ENCODE results near the gene CHTF18.

CHTF18 gene

DNA sequence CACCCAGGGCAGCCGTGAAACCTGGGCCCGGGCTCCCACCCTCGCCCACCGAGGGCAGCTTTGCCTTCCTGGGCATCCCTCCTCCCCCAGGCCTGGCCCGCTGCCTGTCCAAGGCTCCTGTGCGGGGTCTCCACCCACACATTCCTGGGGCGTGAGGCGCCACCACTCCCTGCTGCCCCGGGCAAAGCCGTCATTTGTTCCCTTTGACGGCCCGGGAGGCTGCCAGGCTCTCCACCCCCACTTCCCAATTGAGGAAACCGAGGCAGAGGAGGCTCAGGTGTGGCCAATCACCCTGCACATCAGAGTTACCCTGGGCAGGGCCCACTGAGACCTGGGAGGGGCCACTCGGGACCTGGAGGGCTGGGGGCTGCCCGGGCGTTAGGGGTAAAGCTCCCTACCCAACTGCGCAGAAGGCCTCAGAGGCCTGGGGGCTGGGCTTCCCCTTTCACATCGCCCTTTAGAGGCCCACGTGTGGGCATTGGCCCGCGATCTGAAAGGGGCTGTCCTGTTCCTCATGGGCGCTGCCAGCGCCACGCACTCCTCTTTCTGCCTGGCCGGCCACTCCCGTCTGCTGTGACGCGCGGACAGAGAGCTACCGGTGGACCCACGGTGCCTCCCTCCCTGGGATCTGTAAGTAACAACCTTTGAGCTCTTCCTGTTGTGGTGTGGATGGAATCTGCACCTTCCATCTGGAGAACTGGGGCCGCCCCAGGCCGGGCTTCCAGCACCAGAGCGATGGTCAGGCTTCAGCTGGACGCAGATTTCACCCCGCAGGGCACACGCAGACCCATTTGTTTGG is 27.7 kb upstream of the CHTF18 start, which contains the start of gene MSLN:
Gene MSLN, plus strand, starts transcription at position 190 of the 799 bp plus-strand sequence. CDS start 1,947 bp downstream, outside the sequence.
- Histone ChIP-seq H3K27ac (ENCODE audit: insufficient read depth, low read depth, low read length, poor library complexity, severe bottlenecking) (no peak within 1 kb of the TSS), H3K9me3 (ENCODE audit: control insufficient read depth, low read length) (no peaks in the 10 kb centered on the region)
- 90% methylated on average over 37 of the region's 37 CpGs for WGBS, 2 experiments

DNA sequence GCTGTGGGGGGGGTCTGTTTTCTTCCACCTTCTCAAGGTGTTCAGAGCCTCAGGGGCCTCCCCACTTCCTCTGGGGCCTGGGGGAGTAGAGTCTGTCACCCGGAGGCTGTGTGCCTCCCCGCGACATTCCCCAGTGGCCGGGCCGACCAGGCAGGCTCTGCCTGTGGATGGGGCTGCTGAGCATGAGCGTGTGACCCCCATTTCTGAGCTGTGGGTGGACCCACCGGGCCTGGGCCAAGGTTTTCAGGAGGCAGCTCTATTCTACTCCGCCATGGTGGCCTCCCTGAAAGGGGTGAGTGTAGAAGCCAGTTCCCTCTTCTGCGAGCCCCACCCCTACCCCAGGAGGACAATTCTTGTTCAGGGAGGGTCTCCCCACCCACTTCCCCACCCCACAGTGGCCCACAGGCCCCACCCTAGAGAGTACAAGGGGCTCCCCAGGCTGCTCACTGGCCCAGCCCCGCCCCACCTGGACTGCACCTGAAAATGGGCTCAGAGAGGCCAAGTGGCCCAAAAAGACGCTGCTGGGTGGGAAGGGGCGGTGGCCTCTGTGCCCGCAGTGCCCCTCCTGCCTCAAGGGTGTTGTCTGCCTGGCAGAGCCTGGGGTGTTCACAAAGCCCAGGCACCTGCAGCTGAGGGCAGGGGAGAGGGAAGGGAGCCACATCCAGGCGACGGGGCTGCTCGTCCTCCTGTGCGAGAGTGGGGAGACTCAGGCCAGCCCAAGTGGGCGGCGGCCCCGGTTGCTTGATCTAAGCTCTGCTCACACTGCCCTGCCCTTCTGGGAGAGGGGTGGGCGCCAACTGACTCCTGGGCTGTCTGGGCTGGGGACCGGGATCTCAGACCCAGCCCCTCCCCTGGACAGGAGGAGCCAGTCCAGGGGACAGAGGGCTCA is 26.6 kb upstream of the CHTF18 start:
- H3K27me3 ChIP-seq (ENCODE audit: control insufficient read depth, insufficient read depth, low read length, poor library complexity, severe bottlenecking) = no peaks in the 10 kb centered on the region
- H3K9me3 ChIP-seq (ENCODE audit: control insufficient read depth, low read length) = no peaks in the 10 kb centered on the region
- H3K4me3 ChIP-seq (ENCODE audit: insufficient read depth, low read depth, low read length) = no peak overlapping the region
- no peak overlapping the region for H3K27ac ChIP-seq (ENCODE audit: insufficient read depth, low read depth, low read length, poor library complexity, severe bottlenecking)
- no peaks in the 10 kb centered on the region for H3K36me3 ChIP-seq (ENCODE audit: control insufficient read depth, insufficient read depth, low read length)
- WGBS, 2 experiments = 84 to 85% methylated on average over 22 of the region's 22 CpGs
- H3K4me1 ChIP-seq (ENCODE audit: control insufficient read depth, insufficient read depth, low read length) = peaks cover 3% of the 10 kb centered on the region

More for the DNA sequence above, 27.7 kb upstream of the CHTF18 start, which contains the start of gene MSLN:
- H3K4me3 ChIP-seq (ENCODE audit: insufficient read depth, low read depth, low read length) = no peak within 1 kb of the TSS
- peaks cover 3% of the 10 kb centered on the region for H3K4me1 ChIP-seq (ENCODE audit: control insufficient read depth, insufficient read depth, low read length)
- H3K27me3 ChIP-seq (ENCODE audit: control insufficient read depth, insufficient read depth, low read length, poor library complexity, severe bottlenecking) = no peaks in the 10 kb centered on the region
- H3K36me3 ChIP-seq (ENCODE audit: control insufficient read depth, insufficient read depth, low read length) = no peaks in the 10 kb centered on the region

DNA sequence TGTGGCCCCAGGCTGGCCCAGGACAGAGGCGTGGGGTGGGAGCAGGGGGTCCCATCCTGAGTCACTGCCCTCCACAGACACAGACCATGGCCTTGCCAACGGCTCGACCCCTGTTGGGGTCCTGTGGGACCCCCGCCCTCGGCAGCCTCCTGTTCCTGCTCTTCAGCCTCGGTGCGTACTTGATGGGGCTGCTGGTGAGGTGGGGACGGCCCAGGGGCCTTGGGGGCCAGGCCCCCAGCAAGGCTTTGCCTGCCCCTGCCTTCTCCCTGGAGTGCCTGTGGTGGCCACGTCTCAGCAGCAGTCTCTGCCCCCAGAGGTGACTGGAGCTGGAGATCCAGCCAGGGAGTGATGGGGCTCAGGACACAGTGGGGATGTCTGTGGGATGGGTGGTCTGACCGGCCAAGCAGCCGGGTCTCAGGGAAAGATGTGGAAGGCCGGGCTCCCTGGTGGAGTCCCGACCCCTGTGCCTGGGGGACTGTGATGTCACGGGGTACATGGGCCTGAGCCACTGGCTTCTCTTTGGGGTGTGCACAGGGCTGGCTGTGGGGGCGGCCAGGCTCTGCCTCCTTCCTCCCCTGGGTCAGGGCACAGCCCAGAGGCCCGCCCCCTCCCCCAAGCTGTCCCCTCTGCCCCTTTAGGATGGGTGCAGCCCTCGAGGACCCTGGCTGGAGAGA is 25.7 kb upstream of the CHTF18 start:
- 91% methylated on average over 17 of the region's 17 CpGs for WGBS, 2 experiments
- Histone ChIP-seq H3K36me3 (ENCODE audit: control insufficient read depth, insufficient read depth, low read length) (no peaks in the 10 kb centered on the region), H3K4me3 (ENCODE audit: insufficient read depth, low read depth, low read length) (no peak overlapping the region), H3K4me1 (ENCODE audit: control insufficient read depth, insufficient read depth, low read length) (peaks cover 3% of the 10 kb centered on the region), H3K27me3 (ENCODE audit: control insufficient read depth, insufficient read depth, low read length, poor library complexity, severe bottlenecking) (no peaks in the 10 kb centered on the region), H3K27ac (ENCODE audit: insufficient read depth, low read depth, low read length, poor library complexity, severe bottlenecking) (no peak overlapping the region), H3K9me3 (ENCODE audit: control insufficient read depth, low read length) (no peaks in the 10 kb centered on the region)

DNA sequence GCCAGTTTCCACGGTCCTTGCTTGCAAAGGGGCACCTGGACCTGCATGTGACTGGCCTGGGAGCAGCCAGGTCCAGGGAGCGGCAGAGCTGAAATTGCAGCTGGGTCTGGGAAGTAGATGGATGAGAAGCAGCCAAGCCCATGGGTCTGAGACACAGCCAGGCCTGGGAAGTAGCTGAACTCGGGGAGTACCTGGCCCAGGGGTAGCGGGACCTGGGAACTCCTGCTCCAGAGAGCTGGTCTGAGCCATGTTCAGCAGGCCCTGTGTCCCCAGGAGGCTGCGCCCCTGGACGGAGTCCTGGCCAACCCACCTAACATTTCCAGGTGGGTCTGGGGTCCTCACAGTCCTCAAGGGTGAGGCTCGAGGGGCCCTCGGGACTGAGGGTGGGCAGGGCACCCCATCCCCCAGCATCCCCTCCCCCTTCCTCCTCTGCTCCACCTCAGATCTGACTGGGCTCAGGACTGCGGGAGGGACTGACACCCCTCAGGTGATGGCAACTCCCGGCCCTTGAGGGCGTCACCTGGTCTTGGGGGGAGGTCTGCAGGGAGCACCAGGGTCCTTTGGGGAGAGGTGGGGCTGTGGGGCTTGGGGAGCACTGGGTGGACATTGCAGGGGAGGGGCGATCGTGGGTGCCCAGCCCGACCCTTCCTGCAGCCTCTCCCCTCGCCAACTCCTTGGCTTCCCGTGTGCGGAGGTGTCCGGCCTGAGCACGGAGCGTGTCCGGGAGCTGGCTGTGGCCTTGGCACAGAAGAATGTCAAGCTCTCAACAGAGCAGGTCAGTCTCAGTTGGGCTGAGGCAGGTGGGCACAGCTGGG is 24.8 kb upstream of the CHTF18 start:
- no peaks in the 10 kb centered on the region for H3K9me3 ChIP-seq (ENCODE audit: control insufficient read depth, low read length)
- H3K27me3 ChIP-seq (ENCODE audit: control insufficient read depth, insufficient read depth, low read length, poor library complexity, severe bottlenecking) = no peaks in the 10 kb centered on the region
- H3K27ac ChIP-seq (ENCODE audit: insufficient read depth, low read depth, low read length, poor library complexity, severe bottlenecking) = no peak overlapping the region
- no peaks in the 10 kb centered on the region for H3K36me3 ChIP-seq (ENCODE audit: control insufficient read depth, insufficient read depth, low read length)
- peaks cover 3% of the 10 kb centered on the region for H3K4me1 ChIP-seq (ENCODE audit: control insufficient read depth, insufficient read depth, low read length)
- H3K4me3 ChIP-seq (ENCODE audit: insufficient read depth, low read depth, low read length) = no peak overlapping the region
- WGBS, 2 experiments = 94% methylated on average over 20 to 21 of the region's 21 CpGs

DNA sequence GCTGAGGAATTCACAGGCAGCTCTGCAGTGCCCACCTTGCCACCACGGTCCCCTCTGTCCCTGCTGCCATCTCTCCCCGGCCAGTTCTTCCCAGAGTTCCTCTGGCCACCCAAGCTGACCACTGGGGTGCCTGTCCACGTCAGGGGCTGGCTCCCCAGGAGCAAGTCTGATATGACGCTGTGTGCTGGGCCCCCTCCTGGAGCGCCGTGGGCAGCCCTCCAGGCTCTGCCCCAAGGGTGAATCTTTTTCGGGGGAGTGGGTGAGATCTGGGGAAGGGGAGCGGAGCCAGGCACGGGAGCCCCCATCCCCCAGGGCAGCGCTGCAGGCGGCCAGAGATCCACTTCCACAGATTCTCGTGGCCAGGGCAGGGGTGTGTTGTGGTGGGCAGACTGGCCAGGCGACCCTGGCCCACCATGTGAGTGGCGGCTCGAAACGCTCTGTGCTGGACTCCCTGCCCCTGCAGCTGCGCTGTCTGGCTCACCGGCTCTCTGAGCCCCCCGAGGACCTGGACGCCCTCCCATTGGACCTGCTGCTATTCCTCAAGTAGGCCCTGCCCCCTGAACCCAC is 24.2 kb upstream of the CHTF18 start:
- H3K36me3 ChIP-seq (ENCODE audit: control insufficient read depth, insufficient read depth, low read length) = no peaks in the 10 kb centered on the region
- no peak overlapping the region for H3K27ac ChIP-seq (ENCODE audit: insufficient read depth, low read depth, low read length, poor library complexity, severe bottlenecking)
- no peaks in the 10 kb centered on the region for H3K9me3 ChIP-seq (ENCODE audit: control insufficient read depth, low read length)
- 91 to 92% methylated on average over 20 of the region's 20 CpGs for WGBS, 2 experiments
- H3K4me3 ChIP-seq (ENCODE audit: insufficient read depth, low read depth, low read length) = no peak overlapping the region
- no peaks in the 10 kb centered on the region for H3K27me3 ChIP-seq (ENCODE audit: control insufficient read depth, insufficient read depth, low read length, poor library complexity, severe bottlenecking)
- H3K4me1 ChIP-seq (ENCODE audit: control insufficient read depth, insufficient read depth, low read length) = peaks cover 3% of the 10 kb centered on the region

DNA sequence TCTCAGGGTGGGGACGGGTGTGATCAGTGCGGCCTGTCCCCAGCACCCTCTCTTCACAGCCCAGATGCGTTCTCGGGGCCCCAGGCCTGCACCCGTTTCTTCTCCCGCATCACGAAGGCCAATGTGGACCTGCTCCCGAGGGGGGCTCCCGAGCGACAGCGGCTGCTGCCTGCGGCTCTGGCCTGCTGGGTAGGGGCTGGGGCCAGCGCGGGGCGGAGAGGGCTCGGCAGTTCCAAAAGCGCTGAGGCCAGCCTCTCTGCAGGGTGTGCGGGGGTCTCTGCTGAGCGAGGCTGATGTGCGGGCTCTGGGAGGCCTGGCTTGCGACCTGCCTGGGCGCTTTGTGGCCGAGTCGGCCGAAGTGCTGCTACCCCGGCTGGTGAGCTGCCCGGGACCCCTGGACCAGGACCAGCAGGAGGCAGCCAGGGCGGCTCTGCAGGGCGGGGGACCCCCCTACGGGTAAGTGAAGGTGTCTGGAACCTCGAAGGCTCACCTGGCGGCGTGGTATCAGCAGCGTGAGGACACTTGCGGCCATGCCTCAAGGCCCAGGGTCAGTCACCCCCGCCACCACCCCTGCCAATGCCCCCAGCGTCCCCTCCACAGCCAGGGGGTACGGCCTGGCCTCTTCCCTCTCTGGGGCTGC is 23.5 kb upstream of the CHTF18 start:
- no peak overlapping the region for H3K4me3 ChIP-seq (ENCODE audit: insufficient read depth, low read depth, low read length)
- no peaks in the 10 kb centered on the region for H3K27me3 ChIP-seq (ENCODE audit: control insufficient read depth, insufficient read depth, low read length, poor library complexity, severe bottlenecking)
- H3K36me3 ChIP-seq (ENCODE audit: control insufficient read depth, insufficient read depth, low read length) = no peaks in the 10 kb centered on the region
- H3K4me1 ChIP-seq (ENCODE audit: control insufficient read depth, insufficient read depth, low read length) = peaks cover 3% of the 10 kb centered on the region
- no peaks in the 10 kb centered on the region for H3K9me3 ChIP-seq (ENCODE audit: control insufficient read depth, low read length)
- H3K27ac ChIP-seq (ENCODE audit: insufficient read depth, low read depth, low read length, poor library complexity, severe bottlenecking) = no peak overlapping the region
- 92% methylated on average over 38 of the region's 38 CpGs for WGBS, 2 experiments

DNA sequence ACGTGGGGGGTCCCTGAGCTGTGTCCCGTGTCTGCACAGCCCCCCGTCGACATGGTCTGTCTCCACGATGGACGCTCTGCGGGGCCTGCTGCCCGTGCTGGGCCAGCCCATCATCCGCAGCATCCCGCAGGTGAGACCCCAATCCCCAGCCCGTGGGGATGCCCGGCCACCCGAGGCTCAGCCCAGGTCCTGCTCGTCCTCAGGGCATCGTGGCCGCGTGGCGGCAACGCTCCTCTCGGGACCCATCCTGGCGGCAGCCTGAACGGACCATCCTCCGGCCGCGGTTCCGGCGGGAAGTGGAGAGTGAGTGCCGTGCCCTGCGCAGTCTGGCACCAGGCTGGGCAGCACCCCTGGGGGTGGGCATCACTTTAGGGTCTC is 22.9 kb upstream of the CHTF18 start:
- H3K36me3 ChIP-seq (ENCODE audit: control insufficient read depth, insufficient read depth, low read length) = no peaks in the 10 kb centered on the region
- WGBS, 2 experiments = 94 to 95% methylated on average over 29 of the region's 29 CpGs
- H3K27ac ChIP-seq (ENCODE audit: insufficient read depth, low read depth, low read length, poor library complexity, severe bottlenecking) = no peak overlapping the region
- H3K4me3 ChIP-seq (ENCODE audit: insufficient read depth, low read depth, low read length) = no peak overlapping the region
- peaks cover 3% of the 10 kb centered on the region for H3K4me1 ChIP-seq (ENCODE audit: control insufficient read depth, insufficient read depth, low read length)
- no peaks in the 10 kb centered on the region for H3K27me3 ChIP-seq (ENCODE audit: control insufficient read depth, insufficient read depth, low read length, poor library complexity, severe bottlenecking)
- no peaks in the 10 kb centered on the region for H3K9me3 ChIP-seq (ENCODE audit: control insufficient read depth, low read length)

DNA sequence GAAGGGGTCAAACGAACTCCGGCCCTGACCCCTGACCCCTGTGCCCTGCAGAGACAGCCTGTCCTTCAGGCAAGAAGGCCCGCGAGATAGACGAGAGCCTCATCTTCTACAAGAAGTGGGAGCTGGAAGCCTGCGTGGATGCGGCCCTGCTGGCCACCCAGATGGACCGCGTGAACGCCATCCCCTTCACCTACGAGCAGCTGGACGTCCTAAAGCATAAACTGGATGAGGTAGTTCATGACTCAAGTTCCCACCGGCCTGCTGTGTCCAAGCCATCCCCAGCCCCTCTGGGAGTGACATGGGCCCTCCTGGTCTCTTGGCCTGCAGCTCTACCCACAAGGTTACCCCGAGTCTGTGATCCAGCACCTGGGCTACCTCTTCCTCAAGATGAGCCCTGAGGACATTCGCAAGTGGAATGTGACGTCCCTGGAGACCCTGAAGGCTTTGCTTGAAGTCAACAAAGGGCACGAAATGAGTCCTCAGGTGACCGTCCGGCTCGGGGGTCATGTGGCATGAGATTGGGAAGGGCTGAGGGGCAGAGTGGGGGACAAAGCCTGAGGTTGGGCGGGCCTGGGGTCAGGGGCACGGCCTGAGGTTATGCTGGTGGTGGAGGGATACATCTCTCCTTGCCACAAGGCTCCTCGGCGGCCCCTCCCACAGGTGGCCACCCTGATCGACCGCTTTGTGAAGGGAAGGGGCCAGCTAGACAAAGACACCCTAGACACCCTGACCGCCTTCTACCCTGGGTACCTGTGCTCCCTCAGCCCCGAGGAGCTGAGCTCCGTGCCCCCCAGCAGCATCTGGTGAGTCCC is 22.2 kb upstream of the CHTF18 start:
- 94% methylated on average over 29 of the region's 29 CpGs for WGBS, 2 experiments
- Histone ChIP-seq H3K36me3 (ENCODE audit: control insufficient read depth, insufficient read depth, low read length) (no peaks in the 10 kb centered on the region), H3K4me1 (ENCODE audit: control insufficient read depth, insufficient read depth, low read length) (peaks cover 3% of the 10 kb centered on the region), H3K4me3 (ENCODE audit: insufficient read depth, low read depth, low read length) (no peak overlapping the region), H3K9me3 (ENCODE audit: control insufficient read depth, low read length) (no peaks in the 10 kb centered on the region), H3K27me3 (ENCODE audit: control insufficient read depth, insufficient read depth, low read length, poor library complexity, severe bottlenecking) (no peaks in the 10 kb centered on the region), H3K27ac (ENCODE audit: insufficient read depth, low read depth, low read length, poor library complexity, severe bottlenecking) (no peak overlapping the region)
